H9 (cell line): ENCODE results near the gene OTX2. TPM values are rescaled to one million over a fixed set of nuclear protein-coding genes. Genes with fewer than 3 reads are reported as not detected.

Experiments
- DNase-seq: peaks from one replicate; pipeline ENCODE4 v3.0.0-alpha.2; 2017
- H2AFZ ChIP-seq: one replicate; pipeline ENCODE4 v1.6.1; 2013; ENCODE audit warnings: mild to moderate bottlenecking, low read length, control low read depth, moderate library complexity
- H2AK5ac ChIP-seq: 2 replicates; pipeline ENCODE4 v1.6.1; 2013; ENCODE audit warnings: low read length, control low read depth, mixed read lengths; ENCODE audit not compliant: insufficient read length
- H2BK120ac ChIP-seq: one replicate; pipeline ENCODE4 v1.6.1; 2013; ENCODE audit warnings: low read depth, mild to moderate bottlenecking, low read length, control low read depth, inconsistent platforms; ENCODE audit not compliant: poor library complexity, severe bottlenecking
- H2BK12ac ChIP-seq: 2 replicates; pipeline ENCODE4 v1.6.1; 2013; ENCODE audit warnings: low read length, control low read depth, mixed read lengths, low read depth; ENCODE audit not compliant: insufficient read length
- H2BK15ac ChIP-seq: 2 replicates; pipeline ENCODE4 v1.6.1; 2013; ENCODE audit warnings: low read depth, low read length, control low read depth
- H2BK20ac ChIP-seq: one replicate; pipeline ENCODE4 v1.6.1; 2013; ENCODE audit warnings: low read depth, mild to moderate bottlenecking, low read length, control low read depth, inconsistent platforms; ENCODE audit not compliant: poor library complexity, severe bottlenecking
- H2BK5ac ChIP-seq: 2 replicates; pipeline ENCODE4 v1.6.1; 2013; ENCODE audit warnings: low read length, control low read depth, mixed read lengths; ENCODE audit not compliant: insufficient read length
- H3K14ac ChIP-seq: 2 replicates; pipeline ENCODE4 v1.6.1; 2013; ENCODE audit warnings: low read length, control low read depth; ENCODE audit not compliant: insufficient read depth
- H3K18ac ChIP-seq: 2 replicates; pipeline ENCODE4 v1.6.1; 2013; ENCODE audit warnings: low read depth, mild to moderate bottlenecking, mixed read lengths, low read length, control low read depth; ENCODE audit not compliant: insufficient read length
- H3K23ac ChIP-seq: 2 replicates; pipeline ENCODE4 v1.6.1; 2013; ENCODE audit warnings: low read length, control low read depth, mixed read lengths, low read depth; ENCODE audit not compliant: insufficient read length
- H3K23me2 ChIP-seq: 2 replicates; pipeline ENCODE4 v1.6.1; 2013; ENCODE audit warnings: low read depth, mild to moderate bottlenecking, mixed read lengths, low read length, control low read depth; ENCODE audit not compliant: insufficient read length, poor library complexity, severe bottlenecking
- H3K27ac ChIP-seq: 2 replicates; pipeline ENCODE4 v1.5.1; 2013; ENCODE audit warnings: low read length, control low read depth, mixed read lengths, low read depth; ENCODE audit not compliant: insufficient read length
- H3K27me3 ChIP-seq: 2 replicates; pipeline ENCODE4 v1.6.1; 2013; ENCODE audit warnings: low read length, control low read depth, inconsistent platforms; ENCODE audit not compliant: insufficient read depth
- H3K4ac ChIP-seq: 2 replicates; pipeline ENCODE4 v1.6.1; 2013; ENCODE audit warnings: low read depth, mild to moderate bottlenecking, control low read depth, inconsistent platforms, low read length, moderate library complexity
- H3K4me1 ChIP-seq: 2 replicates; pipeline ENCODE4 v1.6.1; 2013; ENCODE audit warnings: low read length, control low read depth, inconsistent platforms; ENCODE audit not compliant: insufficient read depth
- H3K4me2 ChIP-seq: 2 replicates; pipeline ENCODE4 v1.6.1; 2013; ENCODE audit warnings: low read length, control low read depth, mixed read lengths; ENCODE audit not compliant: insufficient read length, insufficient read depth
- H3K56ac ChIP-seq: 2 replicates; pipeline ENCODE4 v1.6.1; 2013; ENCODE audit warnings: low read depth, mild to moderate bottlenecking, mixed read lengths, low read length, control low read depth; ENCODE audit not compliant: insufficient read length
- H3K79me1 ChIP-seq: 2 replicates; pipeline ENCODE4 v1.6.1; 2013; ENCODE audit warnings: low read depth, mild to moderate bottlenecking, moderate library complexity, low read length, control low read depth, inconsistent platforms; ENCODE audit not compliant: insufficient read depth, poor library complexity, severe bottlenecking
- H3K79me2 ChIP-seq: 2 replicates; pipeline ENCODE4 v1.6.1; 2013; ENCODE audit warnings: low read length, control low read depth, inconsistent platforms; ENCODE audit not compliant: insufficient read depth
- H3K9ac ChIP-seq: 2 replicates; pipeline ENCODE4 v1.6.1; 2013; ENCODE audit warnings: low read length, control low read depth, mixed read lengths; ENCODE audit not compliant: insufficient read length; ENCODE audit errors: extremely low read depth
- H3K9me3 ChIP-seq: one replicate; pipeline ENCODE4 v1.6.1; 2013; ENCODE audit warnings: low read depth, low read length, inconsistent platforms; ENCODE audit not compliant: control insufficient read depth
- H3T11ph ChIP-seq: one replicate; pipeline ENCODE4 v1.6.1; 2013; ENCODE audit warnings: mild to moderate bottlenecking, low read length, control low read depth, inconsistent platforms
- H4K20me1 ChIP-seq: one replicate; pipeline ENCODE4 v1.6.1; 2013; ENCODE audit not compliant: control insufficient read depth, insufficient read length, insufficient read depth
- H4K5ac ChIP-seq: 2 replicates; pipeline ENCODE4 v1.6.1; 2013; ENCODE audit warnings: low read depth, mild to moderate bottlenecking, mixed read lengths, low read length, control low read depth; ENCODE audit not compliant: insufficient read length
- H4K8ac ChIP-seq: replicated peaks from 2 replicates; pipeline ENCODE4 v1.6.1; 2013; ENCODE audit warnings: low read length, control low read depth, mixed read lengths, low read depth; ENCODE audit not compliant: insufficient read length
- H4K91ac ChIP-seq: 2 replicates; pipeline ENCODE4 v1.6.1; 2013; ENCODE audit warnings: low read depth, mild to moderate bottlenecking, moderate library complexity, mixed read lengths, low read length, control low read depth; ENCODE audit not compliant: insufficient read length
- H3K27ac Mint-ChIP-seq, 3 experiments: 2 replicates in 2 of 3; 3 replicates in 1 of 3; pipeline ENCODE4 v1.8.0; 2020 to 2021; ENCODE audit warnings: mixed read lengths in 3 of 3, mild to moderate bottlenecking in 1 of 3, moderate library complexity in 1 of 3
- H3K27me3 Mint-ChIP-seq: 2 replicates; pipeline ENCODE4 v1.8.0; 2021; ENCODE audit warnings: low read depth, mild to moderate bottlenecking, moderate library complexity, mixed read lengths
- H3K36me3 Mint-ChIP-seq, 3 experiments: 2 replicates in 2 of 3; 3 replicates in 1 of 3; pipeline ENCODE4 v1.8.0; 2020 to 2021; ENCODE audit warnings: low read depth in 3 of 3, mixed read lengths in 3 of 3; ENCODE audit not compliant: insufficient read depth in 1 of 3
- H3K4me1 Mint-ChIP-seq, 2 experiments: 2 replicates each; pipeline ENCODE4 v1.8.0; 2020; ENCODE audit warnings: mixed read lengths in 2 of 2
- H3K4me3 Mint-ChIP-seq, 2 experiments: 2 replicates in 1 of 2; 3 replicates in 1 of 2; pipeline ENCODE4 v1.8.0; 2020 to 2021; ENCODE audit warnings: mild to moderate bottlenecking in 2 of 2, mixed read lengths in 2 of 2, moderate library complexity in 1 of 2
- H3K9me3 Mint-ChIP-seq, 2 experiments: 2 replicates in 1 of 2; 3 replicates in 1 of 2; pipeline ENCODE4 v1.8.0; 2020; ENCODE audit warnings: mild to moderate bottlenecking in 2 of 2, mixed read lengths in 2 of 2, moderate library complexity in 1 of 2
- CTCF ChIP-seq: fragments of 200-600 bp; sonication (generic); conservative IDR thresholded peaks from 3 replicates; pipeline ENCODE4 v1.8.0; 2021; ENCODE audit warnings: antibody characterized with exemption, mild to moderate bottlenecking
- WGBS: extraction: QIAGEN DNeasy Blood & Tissue Kit; methylation state at CpG from one replicate; pipeline ENCODE4 v1.1.7; 2013; ENCODE audit warnings: missing lambda C conversion rate, low lambda C conversion rate, mixed read lengths; ENCODE audit not compliant: insufficient read length; ENCODE audit errors: extremely low coverage; 5-methylcytosine and 5-hydroxymethylcytosine counted together
- total RNA-seq: library from RNA; stranded (reverse); gene quantifications from 2 replicates; pipeline ENCODE4 v1.2.1, GENCODE V29; 2021

The OTX2 gene
- total RNA-seq, 1 experiment from 2014 or later: 193 TPM

- Histone ChIP-seq H3K4me2 (no peak overlapping the region), H3K18ac (no peak overlapping the region)
Measured at GRCh38 chr14:56814969-56815700, 4.9 kb upstream of the OTX2 start.

More at GRCh38 chr14:56814969-56815700, 4.9 kb upstream of the OTX2 start:
- WGBS: no CpG with 5 or more reads among the region's 4 CpGs
- Histone ChIP-seq H3K56ac (no peak overlapping the region), H3K27ac (no peak overlapping the region), H4K8ac (no peak overlapping the region), H3K23me2 (peaks cover 33% of the 10 kb centered on the region), H3K4ac (no peak overlapping the region), H3K79me2 (no peaks in the 10 kb centered on the region), H2BK120ac (no peak overlapping the region), H2BK12ac (no peak overlapping the region), H3T11ph (no peak overlapping the region), H3K27me3 (peaks cover 69% of the 10 kb centered on the region), H4K20me1 (no peaks in the 10 kb centered on the region), H2BK5ac (no peak overlapping the region), H3K14ac (no peak overlapping the region), H4K91ac (no peak overlapping the region), H2BK20ac (no peak overlapping the region), H2BK15ac (no peak overlapping the region), H3K9ac (no peak overlapping the region), H3K23ac (no peak overlapping the region), H3K9me3 (no peaks in the 10 kb centered on the region), H3K4me1 (peaks cover 9% of the 10 kb centered on the region), H3K79me1 (no peaks in the 10 kb centered on the region), H4K5ac (no peak overlapping the region), H2AK5ac (no peak overlapping the region), H2AFZ (no peak overlapping the region)
- no peaks in the 10 kb centered on the region for H3K36me3 Mint-ChIP-seq
- peaks cover 99% of the 10 kb centered on the region for H3K27me3 Mint-ChIP-seq
- no peak for TF ChIP-seq CTCF
- no peak overlapping the region for H3K27ac Mint-ChIP-seq
- H3K4me1 Mint-ChIP-seq: peaks cover 63 to 64% of the 10 kb centered on the region in 2 experiments
- no peaks in the 10 kb centered on the region; a peak in 1 of 5 replicates for H3K9me3 Mint-ChIP-seq
- peak overlapping the region in 1 of 2 experiments; percentile 47; a peak in 1 of 5 replicates for H3K4me3 Mint-ChIP-seq
- DNase-seq: no peak
